K562 (cell line): Measurements from ENCODE around the gene CNIH4. TPM values are rescaled to one million over a fixed set of nuclear protein-coding genes. Genes with fewer than 3 reads are reported as not detected.

ENCODE experiments used
- BCL6 ChIP-seq: fragments of 250-450 bp; sonication (Bioruptor Pico); IDR thresholded peaks from 2 replicates; pipeline ENCODE4 v1.4.0; 2020
- CHAMP1 ChIP-seq: fragments of 450-650 bp; IDR thresholded peaks from 2 replicates; pipeline ENCODE4 v1.6.1; 2016; ENCODE audit warnings: mild to moderate bottlenecking
- CTBP1 ChIP-seq: fragments of 450-650 bp; IDR thresholded peaks from 2 replicates; pipeline ENCODE4 v1.6.1; 2016; ENCODE audit warnings: borderline replicate concordance
- E2F1 ChIP-seq: sonication (generic); formaldehyde crosslinking; IDR thresholded peaks from 2 replicates; pipeline ENCODE4 v1.8.1; 2023; ENCODE audit warnings: mild to moderate bottlenecking, missing genetic modification reagents, moderate library complexity
- GATAD2A ChIP-seq: fragments of 450-650 bp; IDR thresholded peaks from 2 replicates; pipeline ENCODE4 v1.6.1; 2017
- HIVEP1 ChIP-seq: fragments of 250-450 bp; sonication (Bioruptor Pico); IDR thresholded peaks from 2 replicates; pipeline ENCODE4 v1.4.0; 2020; ENCODE audit warnings: mild to moderate bottlenecking
- HSF4 ChIP-seq: fragments of 250-450 bp; sonication (Bioruptor Pico); IDR thresholded peaks from 2 replicates; pipeline ENCODE4 v2.1.2; 2022; ENCODE audit warnings: mild to moderate bottlenecking, moderate library complexity, borderline replicate concordance
- IFI16 ChIP-seq: fragments of 250-450 bp; sonication (Bioruptor Pico); IDR thresholded peaks from 2 replicates; pipeline ENCODE4 v2.1.2; 2022; ENCODE audit warnings: mild to moderate bottlenecking, inconsistent platforms
- MAFF ChIP-seq: IDR thresholded peaks from 2 replicates; pipeline ENCODE4 v1.6.1; 2012; ENCODE audit warnings: low read length, improper control_type of control experiment
- MIER1 ChIP-seq: fragments of 450-650 bp; IDR thresholded peaks from 2 replicates; pipeline ENCODE4 v1.6.1; 2016; ENCODE audit warnings: antibody characterized with exemption, mild to moderate bottlenecking, low read depth
- NCOA2 ChIP-seq, 2 experiments: fragments of 450-650 bp; IDR thresholded peaks; 2 replicates each; pipeline ENCODE4 v1.6.1; 2018; ENCODE audit warnings: mild to moderate bottlenecking in 2 of 2, moderate library complexity in 1 of 2; ENCODE audit not compliant: partially characterized antibody in 2 of 2
- NR2F6 ChIP-seq: fragments of 450-650 bp; formaldehyde crosslinking; IDR thresholded peaks from 2 replicates; pipeline ENCODE4 v1.4.0; 2020; ENCODE audit warnings: mild to moderate bottlenecking
- RBM39 ChIP-seq: fragments of 200-400 bp; formaldehyde crosslinking; optimal IDR thresholded peaks from 2 replicates; pipeline ENCODE3; 2018; ENCODE audit warnings: low read depth, low read length
- RFX7 ChIP-seq: fragments of 250-450 bp; sonication (Bioruptor Pico); IDR thresholded peaks from 2 replicates; pipeline ENCODE4 v1.5.1; 2021; ENCODE audit warnings: mild to moderate bottlenecking
- SMAD2 ChIP-seq: fragments of 150-350 bp; IDR thresholded peaks from 2 replicates; pipeline ENCODE4 v1.6.1; 2014; ENCODE audit warnings: low read depth, mild to moderate bottlenecking, low read length
- SMARCA4 ChIP-seq: fragments of 450-650 bp; IDR thresholded peaks from 2 replicates; pipeline ENCODE4 v1.6.1; 2016
- STAG1 ChIP-seq: sonication (generic); formaldehyde crosslinking; IDR thresholded peaks from 2 replicates; pipeline ENCODE4 v1.5.0; 2020; ENCODE audit warnings: missing genetic modification reagents, borderline replicate concordance
- TAF15 ChIP-seq: fragments of 200-400 bp; formaldehyde crosslinking; IDR thresholded peaks from 2 replicates; pipeline ENCODE4 v1.6.1; 2017; ENCODE audit warnings: mild to moderate bottlenecking, low read depth, low read length, moderate library complexity
- USF1 ChIP-seq: sonication (generic); formaldehyde crosslinking; IDR thresholded peaks from 2 replicates; pipeline ENCODE4 v1.9.0; 2022; ENCODE audit warnings: mild to moderate bottlenecking, missing genetic modification reagents
- ZFP36 ChIP-seq: fragments of 150-350 bp; IDR thresholded peaks from 2 replicates; pipeline ENCODE4 v1.6.1; 2018; ENCODE audit warnings: low read length, low read depth; ENCODE audit not compliant: partially characterized antibody
- ZNF134 ChIP-seq: fragments of 250-450 bp; sonication (Bioruptor Pico); conservative IDR thresholded peaks from 2 replicates; pipeline ENCODE4 v1.4.0; 2020
- ZNF23 ChIP-seq: fragments of 250-450 bp; sonication (Bioruptor Pico); IDR thresholded peaks from 2 replicates; pipeline ENCODE4 v1.4.0; 2020; ENCODE audit warnings: mild to moderate bottlenecking
- polyA plus RNA-seq, 8 experiments: library from polyadenylated mRNA; depleted of rRNA in 4 of 8; stranded (reverse) in 5 of 8; unstranded in 3 of 8; fragments of >200 nt; fragmentation: Nextera tagmentation in 2 of 8; fragmentation: Illumina TruSeq in 1 of 8; extraction: Ambion mirVana in 2 of 8; extraction: Trizol in 1 of 8; gene quantifications; 2 replicates each; pipeline versions ENCODE4 v1.2.1 to v1.2.3, GENCODE V29; 2011 to 2014; ENCODE audit warnings: inconsistent platforms in 1 of 8, missing spikeins in 1 of 8
- total RNA-seq, 7 experiments: library from RNA; depleted of rRNA in 6 of 7; stranded (reverse); fragments of >200 nt in 6 of 7; fragmentation: Illumina TruSeq in 2 of 7; extraction: Trizol in 2 of 7; gene quantifications; 2 replicates each; pipeline versions ENCODE4 v1.2.1 to v1.2.3, GENCODE V29; 2011 to 2021; ENCODE audit warnings: low replicate concordance in 1 of 7

Gene CNIH4
- total and polyA plus RNA-seq, 9 of the 15 experiments (the other 6 are each of a cell fraction or from before 2014, with no cell fraction given), result 41.3 to 266 (median 61.1) TPM

- TF ChIP-seq USF1 (no peak), STAG1 (CRISPR knock-in tag) (peak; percentile 43; the same call in 1 of the 2 replicates), RBM39 (no peak), MAFF (no peak), HSF4 (CRISPR knock-in tag) (peak; percentile 66; the same call in 1 of the 2 replicates), SMAD2 (no peak), GATAD2A (no peak), BCL6 (CRISPR knock-in tag) (no peak), TAF15 (no peak), E2F1 (CRISPR knock-in tag) (no peak), MIER1 (peak; percentile 34; the same call in 1 of the 2 replicates), IFI16 (CRISPR knock-in tag) (no peak), CHAMP1 (peak; percentile 90), NR2F6 (peak; percentile 60; the same call in 1 of the 2 replicates), SMARCA4 (0 out of 2 replicates have a peak, but pooled peaks have one; percentile 46), NCOA2 (IDR thresholded peaks at IDR 0.05; ENCODE audit: partially characterized antibody in 2 of 2) (peak in 1 of 2 experiments; percentile 99), ZNF23 (peak; percentile 53; the same call in 1 of the 2 replicates), CTBP1 (peak; percentile 81), HIVEP1 (CRISPR knock-in tag) (peak; percentile 74; the same call in 1 of the 2 replicates), RFX7 (CRISPR knock-in tag) (no peak), ZNF134 (peak; percentile 63), ZFP36 (no peak)
Measured at GRCh38 chr1:224329842-224330753, 26.6 kb upstream of the CNIH4 start, which contains the start of gene NVL (continued).
